ENCODE measurements around the gene ABHD15.

Gene ABHD15

DNA sequence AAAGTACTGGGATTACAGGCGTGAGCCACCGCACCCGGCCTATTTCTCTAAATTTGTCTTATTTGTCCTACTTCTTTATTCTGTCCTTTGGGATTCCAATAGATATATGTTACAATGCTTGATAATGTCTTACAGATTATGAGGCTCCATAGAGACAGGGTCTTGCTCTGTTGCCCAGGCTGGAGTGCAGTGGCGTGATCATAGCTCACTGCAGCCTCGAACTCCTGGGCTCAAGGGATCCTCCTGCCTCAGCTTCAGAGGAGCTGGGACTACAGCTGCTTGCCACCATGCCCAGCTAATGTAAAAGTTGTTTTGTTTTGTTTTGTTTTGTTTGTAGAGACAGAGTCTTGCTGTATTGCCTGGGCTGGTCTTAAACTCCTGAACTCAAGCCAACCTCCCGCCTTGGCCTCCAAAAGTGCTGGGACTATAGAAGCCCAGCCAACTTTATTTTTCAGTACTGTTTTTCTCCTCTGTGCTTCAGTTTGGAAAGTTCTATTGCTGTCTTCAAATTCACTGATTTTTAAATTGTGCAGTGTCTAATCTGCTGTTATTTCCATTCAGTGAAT, 36.4 kb upstream of the ABHD15 start:
- no peak for DNase-seq (ENCODE audit: low spot score)
- TF ChIP-seq, protein P1, sequence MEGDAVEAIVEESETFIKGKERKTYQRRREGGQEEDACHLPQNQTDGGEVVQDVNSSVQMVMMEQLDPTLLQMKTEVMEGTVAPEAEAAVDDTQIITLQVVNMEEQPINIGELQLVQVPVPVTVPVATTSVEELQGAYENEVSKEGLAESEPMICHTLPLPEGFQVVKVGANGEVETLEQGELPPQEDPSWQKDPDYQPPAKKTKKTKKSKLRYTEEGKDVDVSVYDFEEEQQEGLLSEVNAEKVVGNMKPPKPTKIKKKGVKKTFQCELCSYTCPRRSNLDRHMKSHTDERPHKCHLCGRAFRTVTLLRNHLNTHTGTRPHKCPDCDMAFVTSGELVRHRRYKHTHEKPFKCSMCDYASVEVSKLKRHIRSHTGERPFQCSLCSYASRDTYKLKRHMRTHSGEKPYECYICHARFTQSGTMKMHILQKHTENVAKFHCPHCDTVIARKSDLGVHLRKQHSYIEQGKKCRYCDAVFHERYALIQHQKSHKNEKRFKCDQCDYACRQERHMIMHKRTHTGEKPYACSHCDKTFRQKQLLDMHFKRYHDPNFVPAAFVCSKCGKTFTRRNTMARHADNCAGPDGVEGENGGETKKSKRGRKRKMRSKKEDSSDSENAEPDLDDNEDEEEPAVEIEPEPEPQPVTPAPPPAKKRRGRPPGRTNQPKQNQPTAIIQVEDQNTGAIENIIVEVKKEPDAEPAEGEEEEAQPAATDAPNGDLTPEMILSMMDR (IDR thresholded peaks at IDR 0.05; ENCODE audit: extremely low read depth, missing control alignments), result no peak

DNA sequence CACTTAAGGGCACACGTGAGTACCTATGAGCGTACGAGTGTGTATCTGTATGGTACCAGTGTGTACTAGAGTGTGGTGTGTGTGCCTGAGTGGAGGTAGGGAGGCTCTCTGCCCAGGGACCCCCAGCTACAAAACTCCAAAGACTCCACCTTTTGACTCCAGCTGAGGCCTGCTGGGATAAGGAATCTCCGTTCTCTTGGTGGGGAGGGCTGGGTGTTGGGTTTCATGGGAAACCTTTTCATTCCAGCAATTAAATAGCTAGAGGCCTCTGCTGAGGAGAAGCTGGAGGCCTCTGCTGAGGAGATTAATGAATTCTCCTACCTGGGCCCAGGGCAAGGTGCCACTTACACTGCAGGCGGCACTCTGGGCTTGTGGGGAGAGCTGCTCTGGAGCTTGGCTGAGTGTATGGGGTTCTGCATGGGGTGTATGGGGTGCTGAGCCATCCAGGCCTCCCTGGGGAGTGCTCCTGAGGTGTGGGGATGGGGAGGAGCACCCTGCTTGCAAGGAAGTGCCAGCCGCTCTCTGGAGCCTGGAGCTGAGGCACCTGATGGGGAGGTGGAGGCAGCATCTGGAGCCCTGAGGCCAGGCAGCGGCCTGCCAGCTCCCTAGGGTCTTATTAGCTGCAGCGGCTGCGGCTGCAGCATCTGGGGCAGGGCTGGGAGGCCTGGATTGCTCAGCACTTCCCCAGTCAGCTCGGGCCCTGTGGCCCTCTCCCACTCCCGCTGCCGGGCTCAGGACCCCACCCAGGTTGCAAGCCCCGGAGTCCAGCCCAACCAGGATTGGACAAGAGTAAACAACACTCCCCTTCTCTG, 30.7 kb upstream of the ABHD15 start:
- no peak for DNase-seq (ENCODE audit: low spot score)

DNA sequence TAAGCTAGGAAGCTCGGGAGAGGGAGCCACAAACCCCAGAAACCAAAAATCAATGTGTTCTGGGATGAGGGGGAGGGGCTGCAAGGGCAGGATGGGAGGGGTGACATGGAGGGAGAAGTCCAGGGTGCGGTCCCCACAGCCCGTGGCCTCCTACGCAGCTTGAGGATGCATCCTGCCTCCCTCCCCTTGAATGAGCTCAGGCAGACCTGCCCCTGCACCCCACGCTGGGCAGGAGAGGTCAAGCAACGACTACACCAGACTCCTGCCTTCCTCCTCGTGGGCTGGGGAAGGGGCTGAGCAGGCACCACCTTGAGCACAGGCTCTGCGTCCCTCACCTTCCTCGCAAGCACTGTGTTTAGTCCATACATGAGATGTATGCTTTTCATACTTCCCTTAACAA, 30.0 kb upstream of the ABHD15 start:
- TF ChIP-seq, protein P1 (IDR thresholded peaks at IDR 0.05; ENCODE audit: extremely low read depth, missing control alignments), result no peak
- DNase-seq (ENCODE audit: low spot score), result no peak

More for the DNA sequence above, 30.7 kb upstream of the ABHD15 start:
- TF ChIP-seq, protein P1 (IDR thresholded peaks at IDR 0.05; ENCODE audit: extremely low read depth, missing control alignments), result no peak

DNA sequence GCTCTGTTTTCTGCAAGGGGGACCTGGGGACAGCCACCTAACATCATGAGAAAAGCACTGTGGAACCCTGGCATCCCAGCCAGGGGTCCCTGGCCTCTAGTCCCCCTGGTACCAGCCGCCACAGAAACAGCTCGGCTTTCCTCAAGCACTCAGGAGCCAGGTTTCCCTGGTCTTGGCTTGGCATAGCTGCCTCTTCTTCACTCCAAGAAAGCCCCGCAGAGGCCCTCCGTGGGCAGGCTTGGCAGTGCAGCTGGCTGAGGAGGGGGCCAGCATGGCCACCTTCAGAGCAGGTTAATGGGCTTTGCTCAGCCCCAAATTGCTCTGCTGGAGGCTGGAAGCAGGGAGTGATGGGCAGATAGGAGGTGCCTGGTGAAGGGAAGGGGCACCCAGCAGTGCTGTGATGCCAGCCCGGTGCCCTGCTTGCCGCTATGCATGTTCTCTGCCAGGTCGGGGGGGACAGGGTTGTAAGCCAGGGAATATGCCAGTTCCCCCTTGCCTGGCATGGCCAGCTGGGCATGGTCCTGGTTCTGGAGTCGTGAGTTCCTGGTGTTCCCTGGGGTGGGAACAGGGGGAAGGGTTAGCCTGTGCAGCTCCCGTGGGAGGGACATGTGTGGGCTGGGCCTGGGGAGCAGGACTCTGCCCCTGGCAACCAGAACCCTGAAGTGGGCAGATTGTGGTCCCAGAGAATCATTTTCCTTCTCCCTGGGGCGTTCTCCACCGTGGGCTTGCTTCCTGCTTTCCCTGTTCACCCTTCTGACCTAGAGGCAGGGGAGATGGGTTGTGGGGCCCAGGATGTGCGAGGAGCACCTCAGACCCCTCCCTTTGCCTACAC, 29.3 kb upstream of the ABHD15 start:
- DNase-seq (ENCODE audit: low spot score), result no peak
- TF ChIP-seq, protein P1 (IDR thresholded peaks at IDR 0.05; ENCODE audit: extremely low read depth, missing control alignments), result no peak

DNA sequence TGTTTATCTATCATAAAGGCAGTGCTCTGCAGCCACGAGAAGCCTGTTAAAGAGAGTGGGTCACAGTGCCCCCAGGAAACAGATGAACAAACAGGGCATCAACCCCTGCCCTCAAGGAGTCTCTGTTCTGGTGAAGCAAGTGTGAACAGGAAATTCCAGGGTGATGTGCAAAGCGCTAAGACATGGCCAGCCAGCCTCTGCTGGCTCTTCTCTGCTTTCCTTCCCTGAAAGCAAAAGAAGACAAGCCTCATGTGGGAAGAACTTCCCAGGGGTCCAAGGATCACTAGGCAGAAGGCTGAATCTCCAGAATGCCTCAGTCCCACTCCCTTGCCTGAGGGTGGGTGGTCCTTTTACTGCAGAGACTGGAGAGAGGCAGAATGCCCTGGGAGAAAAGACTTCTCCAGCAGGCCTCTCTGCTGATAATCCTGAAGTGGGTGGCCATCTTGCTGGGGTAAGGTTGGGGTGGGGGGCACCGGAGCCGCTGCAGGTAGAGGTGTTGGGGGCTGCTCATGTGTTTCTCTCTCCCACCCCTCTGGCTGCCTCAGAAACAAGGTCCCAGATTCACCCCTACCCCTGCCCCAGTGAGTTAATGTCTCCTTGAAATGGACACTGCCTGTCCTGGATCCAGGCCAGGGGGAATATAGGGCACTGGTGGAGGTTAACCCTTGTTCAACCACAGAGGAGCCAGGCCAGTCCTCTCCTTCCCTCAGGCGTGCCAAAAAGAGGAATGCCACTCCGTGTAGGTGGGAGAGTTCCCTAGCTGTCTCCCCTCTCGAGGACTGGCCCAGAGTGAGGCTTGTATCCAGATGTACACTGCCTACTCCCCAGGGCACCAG, 28.5 kb upstream of the ABHD15 start:
- TF ChIP-seq, protein P1 (IDR thresholded peaks at IDR 0.05; ENCODE audit: extremely low read depth, missing control alignments), result no peak
- DNase-seq (ENCODE audit: low spot score), result no peak

DNA sequence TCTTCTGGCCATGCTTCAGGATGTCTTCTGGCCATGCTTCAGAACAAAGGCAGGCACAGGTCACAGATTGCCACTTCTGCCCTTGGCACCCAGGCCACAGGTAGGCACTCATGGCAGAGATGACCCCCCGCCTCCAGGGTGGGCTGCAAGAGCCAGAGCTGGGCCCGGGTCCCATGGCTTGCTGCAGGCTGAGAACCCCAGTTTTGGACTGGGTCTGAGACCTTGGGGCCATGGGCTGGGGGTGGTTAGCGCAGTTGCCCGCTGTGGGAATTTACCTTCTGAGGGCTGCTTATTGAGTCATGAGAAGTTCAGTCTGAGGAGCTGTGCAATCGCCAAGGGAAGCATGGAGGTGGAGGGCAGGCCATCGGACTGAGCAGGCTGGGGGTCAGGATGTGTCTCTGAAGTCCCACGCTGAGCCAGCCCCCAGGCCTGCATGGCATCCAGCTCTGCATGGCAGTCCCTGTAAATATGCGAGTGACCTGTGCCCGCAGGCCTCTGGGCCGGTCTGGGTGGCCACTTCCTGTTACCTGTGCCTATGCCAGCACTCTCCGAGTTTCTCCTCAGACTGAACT, 27.8 kb upstream of the ABHD15 start:
- no peak for DNase-seq (ENCODE audit: low spot score)
- TF ChIP-seq, protein P1 (IDR thresholded peaks at IDR 0.05; ENCODE audit: extremely low read depth, missing control alignments), result no peak
